CD14-positive monocyte (primary cell): ENCODE measurements around the gene CIB4. TPM values are rescaled to one million over a fixed set of nuclear protein-coding genes. Genes with fewer than 3 reads are reported as not detected.

Experiments used
- DNase-seq, 3 donors: peaks; one replicate each; pipeline ENCODE4 v3.0.0-alpha.2; 2011 to 2022
- H2AFZ ChIP-seq: 2 replicates; pipeline ENCODE4 v1.6.0; 2012; ENCODE audit warnings: mild to moderate bottlenecking, low read depth, low read length, inconsistent platforms; ENCODE audit not compliant: insufficient read depth, poor library complexity, severe bottlenecking
- H3K27ac ChIP-seq, 2 donors: 1 replicate in 1 of 2; 2 replicates in 1 of 2; pipeline ENCODE4 v1.5.1; 2012 to 2013; ENCODE audit warnings: low read length in 2 of 2, control low read depth in 1 of 2, inconsistent platforms in 1 of 2, low read depth in 1 of 2, mild to moderate bottlenecking in 1 of 2
- H3K27me3 ChIP-seq, 2 donors: one replicate each; pipeline versions ENCODE4 v1.6.0 to v1.6.1; 2011 to 2013; ENCODE audit warnings: low read length in 2 of 2; ENCODE audit not compliant: control insufficient read depth in 2 of 2, insufficient read depth in 2 of 2
- H3K36me3 ChIP-seq, 2 donors: replicated peaks in 1 of 2; 1 replicate in 1 of 2; 2 replicates in 1 of 2; pipeline versions ENCODE4 v1.5.1 to v1.6.1; 2012 to 2013; ENCODE audit warnings: low read length in 2 of 2, control low read depth in 1 of 2, inconsistent platforms in 1 of 2, mild to moderate bottlenecking in 1 of 2; ENCODE audit not compliant: insufficient read depth in 2 of 2, control insufficient read depth in 1 of 2
- H3K4me1 ChIP-seq, 2 donors: 1 replicate in 1 of 2; 2 replicates in 1 of 2; pipeline versions ENCODE4 v1.5.1 to v1.6.1; 2012 to 2013; ENCODE audit warnings: low read length in 2 of 2, control low read depth in 1 of 2, inconsistent platforms in 1 of 2, mild to moderate bottlenecking in 1 of 2, moderate library complexity in 1 of 2; ENCODE audit not compliant: insufficient read depth in 2 of 2, control insufficient read depth in 1 of 2
- H3K4me2 ChIP-seq: replicated peaks from 2 replicates; pipeline ENCODE3; 2012; ENCODE audit warnings: low read length, moderate library complexity, mild to moderate bottlenecking; ENCODE audit not compliant: poor library complexity, severe bottlenecking; ENCODE audit errors: extremely low read depth
- H3K4me3 ChIP-seq, 3 experiments: fragments of 200-600 bp in 1 of 3; sonication (generic) in 1 of 3; replicated peaks in 1 of 3; 1 replicate in 2 of 3; 2 replicates in 1 of 3; pipeline ENCODE4 v1.5.1; 2011 to 2013; ENCODE audit warnings: low read length in 3 of 3, mild to moderate bottlenecking in 3 of 3, control low read depth in 2 of 3, low read depth in 2 of 3, inconsistent platforms in 1 of 3, moderate library complexity in 1 of 3
- H3K79me2 ChIP-seq: 2 replicates; pipeline ENCODE4 v1.6.0; 2012; ENCODE audit warnings: mild to moderate bottlenecking, control low read depth, inconsistent platforms, low read length, moderate library complexity; ENCODE audit not compliant: insufficient read depth
- H3K9ac ChIP-seq: 2 replicates; pipeline ENCODE4 v1.6.0; 2017; ENCODE audit warnings: low read length, mild to moderate bottlenecking; ENCODE audit not compliant: insufficient read depth, poor library complexity, severe bottlenecking
- H3K9me3 ChIP-seq, 2 donors: replicated peaks in 1 of 2; 1 replicate in 1 of 2; 2 replicates in 1 of 2; pipeline versions ENCODE4 v1.5.1 to v1.6.1; 2012 to 2013; ENCODE audit warnings: low read length in 2 of 2, control low read depth in 1 of 2; ENCODE audit not compliant: control insufficient read depth in 1 of 2, insufficient read depth in 1 of 2
- H4K20me1 ChIP-seq: 2 replicates; pipeline ENCODE4 v1.6.0; 2012; ENCODE audit warnings: mild to moderate bottlenecking, low read length, control low read depth, moderate library complexity; ENCODE audit not compliant: insufficient read depth
- H3K27ac Mint-ChIP-seq, 7 donors: one replicate each; pipeline ENCODE4 v1.8.0; 2020; ENCODE audit warnings: mild to moderate bottlenecking in 7 of 7, mixed read lengths in 7 of 7, moderate library complexity in 6 of 7, inconsistent platforms in 2 of 7
- H3K27me3 Mint-ChIP-seq, 3 donors: one replicate each; pipeline ENCODE4 v1.8.0; 2021 to 2022; ENCODE audit warnings: low read depth in 3 of 3, mild to moderate bottlenecking in 3 of 3, mixed read lengths in 3 of 3, moderate library complexity in 3 of 3, inconsistent platforms in 1 of 3
- H3K36me3 Mint-ChIP-seq, 2 donors: one replicate each; pipeline ENCODE4 v1.8.0; 2020; ENCODE audit warnings: mixed read lengths in 2 of 2, inconsistent platforms in 1 of 2, mild to moderate bottlenecking in 1 of 2
- H3K4me1 Mint-ChIP-seq: one replicate; pipeline ENCODE4 v1.8.0; 2020; ENCODE audit warnings: mild to moderate bottlenecking, mixed read lengths
- H3K4me3 Mint-ChIP-seq, 2 donors: one replicate each; pipeline ENCODE4 v1.8.0; 2020; ENCODE audit warnings: mild to moderate bottlenecking in 2 of 2, mixed read lengths in 2 of 2, moderate library complexity in 1 of 2
- H3K9me3 Mint-ChIP-seq, 7 donors: one replicate each; pipeline ENCODE4 v1.8.0; 2020 to 2022; ENCODE audit warnings: mixed read lengths in 7 of 7, mild to moderate bottlenecking in 6 of 7, moderate library complexity in 6 of 7, inconsistent platforms in 2 of 7
- CTCF ChIP-seq: fragments of 200-600 bp; IDR thresholded peaks from one replicate; pipeline ENCODE4 v1.8.0; 2022; ENCODE audit warnings: antibody characterized with exemption, mild to moderate bottlenecking
- WGBS: methylation state at CpG from one replicate; pipeline ENCODE4 v1.1.5; 2013; ENCODE audit warnings: missing lambda C conversion rate; ENCODE audit not compliant: insufficient coverage; 5-methylcytosine and 5-hydroxymethylcytosine counted together
- intact Hi-C, 2 donors: fragments of 100-400 bp; cut with micrococcal nuclease; formaldehyde crosslinking; loops; one replicate each; pipeline versions ENCODE4 v1.15.0 to v1.15.1; 2023
- polyA plus RNA-seq, 3 donors: library from polyadenylated mRNA; depleted of rRNA in 1 of 3; unstranded in 2 of 3; stranded (reverse) in 1 of 3; fragments of 300-500 nt in 2 of 3; fragments of >200 nt in 1 of 3; fragmentation: Illumina TruSeq in 2 of 3; gene quantifications; 1 replicate in 2 of 3; 2 replicates in 1 of 3; pipeline ENCODE4 v1.2.3, GENCODE V29; 2012 to 2021

CIB4 gene
- polyA plus RNA-seq, 3 donors, result not detected

DNA sequence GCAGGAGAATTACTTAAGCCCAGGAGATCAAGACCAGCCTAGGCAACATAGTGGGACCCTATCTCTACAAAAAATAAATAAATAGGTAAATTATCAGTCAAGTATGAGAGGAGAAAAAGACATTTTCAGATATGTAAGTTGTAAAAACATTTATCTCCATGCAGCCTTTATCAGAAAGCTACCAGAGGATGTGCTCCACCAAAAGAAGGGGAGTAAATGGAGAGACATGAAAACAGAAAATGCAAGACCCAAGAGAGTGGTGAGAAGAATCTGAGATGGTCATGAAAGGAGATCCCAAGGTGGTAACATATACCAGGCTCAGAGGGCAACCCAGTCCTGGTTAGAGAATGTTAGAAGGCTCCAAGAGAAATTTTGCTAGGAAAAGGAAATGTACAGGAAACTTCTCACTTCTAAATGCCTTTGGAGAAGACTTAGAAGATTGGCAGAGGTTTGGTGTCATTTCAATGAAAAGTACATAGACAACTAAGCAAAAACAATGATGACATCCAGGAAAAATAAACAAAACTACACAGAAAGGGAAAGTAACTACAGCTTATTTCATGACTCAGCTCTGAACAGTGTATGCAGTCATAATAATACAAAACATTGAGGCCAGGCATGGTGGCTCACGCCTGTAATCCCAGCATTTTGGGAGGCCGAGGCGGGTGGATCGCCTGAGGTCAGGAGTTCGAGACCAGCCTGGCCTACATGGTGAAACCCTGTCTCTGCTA, 19.5 kb downstream of the CIB4 start:
- Histone ChIP-seq H3K9me3 (no peaks in the 10 kb centered on the region), H3K4me1 (peaks cover 6 to 9% of the 10 kb centered on the region in 2 donors), H3K27me3 (peaks cover 0 to 2% of the 10 kb centered on the region in 2 donors), H2AFZ (no peak overlapping the region), H3K4me2 (no peak overlapping the region), H3K27ac (no peak overlapping the region), H3K79me2 (no peaks in the 10 kb centered on the region), H3K36me3 (no peaks in the 10 kb centered on the region), H3K9ac (no peak overlapping the region), H4K20me1 (no peaks in the 10 kb centered on the region), H3K4me3 (no peak overlapping the region)
- Mint-ChIP-seq H3K27ac (no peak overlapping the region), H3K4me3 (no peak overlapping the region), H3K4me1 (peaks cover 6% of the 10 kb centered on the region), H3K36me3 (no peaks in the 10 kb centered on the region), H3K9me3 (peaks cover 0 to 1% (median 0%) of the 10 kb centered on the region in 7 donors), H3K27me3 (peaks cover 4 to 15% (median 8%) of the 10 kb centered on the region in 3 donors)
- DNase-seq, result no peak
- TF ChIP-seq CTCF, result no peak
- intact Hi-C loops, result no loop called here
- 86% methylated on average over 5 of the region's 5 CpGs for WGBS

- WGBS, result 100% methylated on average over 1 of the region's 14 CpGs
- Histone ChIP-seq H3K9me3 (no peaks in the 10 kb centered on the region), H3K4me2 (no peak overlapping the region), H3K4me1 (peaks cover 6 to 9% of the 10 kb centered on the region in 2 donors), H3K79me2 (no peaks in the 10 kb centered on the region), H3K27ac (no peak overlapping the region), H3K9ac (no peak overlapping the region), H4K20me1 (no peaks in the 10 kb centered on the region), H3K36me3 (no peaks in the 10 kb centered on the region), H3K4me3 (no peak overlapping the region), H3K27me3 (peaks cover 0 to 2% of the 10 kb centered on the region in 2 donors), H2AFZ (no peak overlapping the region)
- H3K27ac Mint-ChIP-seq, result no peak overlapping the region
- H3K27me3 Mint-ChIP-seq, result peaks cover 4 to 15% (median 8%) of the 10 kb centered on the region in 3 donors
- no peaks in the 10 kb centered on the region for H3K36me3 Mint-ChIP-seq
- DNase-seq, result no peak
- no peak overlapping the region for H3K4me3 Mint-ChIP-seq
- peaks cover 6% of the 10 kb centered on the region for H3K4me1 Mint-ChIP-seq
- no peaks in the 10 kb centered on the region for H3K9me3 Mint-ChIP-seq
- no peak for TF ChIP-seq CTCF
- intact Hi-C loops, result no loop called here
Observed at GRCh38 chr2:26620031-26620605, 21.0 kb downstream of the CIB4 start.
